HepG2 (cell line): ENCODE measurements around the gene CERT1. TPM values are rescaled to one million over a fixed set of nuclear protein-coding genes. Genes with fewer than 3 reads are reported as not detected.

Experiments used
- BRCA1 ChIP-seq: sonication (generic); formaldehyde crosslinking; IDR thresholded peaks from 2 replicates; pipeline ENCODE4 v1.4.0; 2020; ENCODE audit warnings: missing genetic modification reagents
- CBX1 ChIP-seq: IDR thresholded peaks from one replicate; pipeline ENCODE4 v1.6.1; 2016; ENCODE audit warnings: antibody characterized with exemption, low read depth
- GTF3A ChIP-seq: sonication (generic); formaldehyde crosslinking; conservative IDR thresholded peaks from 2 replicates; pipeline ENCODE4 v1.4.0; 2020; ENCODE audit warnings: mild to moderate bottlenecking, missing genetic modification reagents
- GZF1 ChIP-seq: sonication (generic); formaldehyde crosslinking; IDR thresholded peaks from 2 replicates; pipeline ENCODE4 v1.5.1; 2020; ENCODE audit warnings: mild to moderate bottlenecking, missing genetic modification reagents
- HOXA9 ChIP-seq: sonication (generic); formaldehyde crosslinking; IDR thresholded peaks from 2 replicates; pipeline ENCODE4 v1.8.1; 2022; ENCODE audit warnings: missing genetic modification reagents, mild to moderate bottlenecking, moderate library complexity, borderline replicate concordance
- KLF11 ChIP-seq: IDR thresholded peaks from 2 replicates; pipeline ENCODE4 v1.6.1; 2016; ENCODE audit warnings: missing compliant biosample characterization
- MYC ChIP-seq: sonication (generic); formaldehyde crosslinking; IDR thresholded peaks from 2 replicates; pipeline ENCODE4 v1.9.0; 2021; ENCODE audit warnings: missing genetic modification reagents, borderline replicate concordance
- NONO ChIP-seq, 2 experiments: fragments of 450-650 bp in 1 of 2; sonication (generic) in 1 of 2; formaldehyde crosslinking in 1 of 2; IDR thresholded peaks in 1 of 2; conservative IDR thresholded peaks in 1 of 2; 2 replicates each; pipeline versions ENCODE4 v1.6.1 to v1.8.0; 2017 to 2022; ENCODE audit warnings: mild to moderate bottlenecking in 1 of 2, missing genetic modification reagents in 1 of 2, moderate library complexity in 1 of 2
- PRDM4 ChIP-seq: sonication (generic); formaldehyde crosslinking; IDR thresholded peaks from 2 replicates; pipeline ENCODE4 v1.9.0; 2021; ENCODE audit warnings: missing genetic modification reagents, borderline replicate concordance
- TGIF2 ChIP-seq: IDR thresholded peaks from 2 replicates; pipeline ENCODE4 v1.6.1; 2016; ENCODE audit warnings: control low read depth, missing compliant biosample characterization
- YY1 ChIP-seq: IDR thresholded peaks from 2 replicates; pipeline ENCODE4 v1.6.1; 2011; ENCODE audit warnings: low read length, low read depth, moderate library complexity, mild to moderate bottlenecking; ENCODE audit not compliant: insufficient read depth, insufficient replicate concordance
- ZHX2 ChIP-seq, 2 experiments: sonication (generic) in 1 of 2; formaldehyde crosslinking in 1 of 2; IDR thresholded peaks; 2 replicates each; pipeline versions ENCODE4 v1.6.1 to v1.9.0; 2014 to 2022; ENCODE audit warnings: antibody characterized with exemption in 1 of 2, borderline replicate concordance in 1 of 2, inconsistent platforms in 1 of 2, low read depth in 1 of 2, missing genetic modification reagents in 1 of 2
- ZNF839 ChIP-seq: sonication (generic); formaldehyde crosslinking; IDR thresholded peaks from 2 replicates; pipeline ENCODE4 v1.4.0; 2020; ENCODE audit warnings: missing genetic modification reagents, mild to moderate bottlenecking, borderline replicate concordance
- ZSCAN21 ChIP-seq: sonication (generic); formaldehyde crosslinking; IDR thresholded peaks from 2 replicates; pipeline ENCODE4 v1.8.0; 2022; ENCODE audit warnings: mild to moderate bottlenecking, missing genetic modification reagents, moderate library complexity, borderline replicate concordance
- polyA plus RNA-seq, 8 experiments: library from polyadenylated mRNA; depleted of rRNA in 3 of 8; stranded (reverse) in 7 of 8; unstranded in 1 of 8; fragments of >200 nt; fragmentation: Illumina TruSeq in 4 of 8; extraction: Trizol in 4 of 8; gene quantifications; 2 replicates each; pipeline versions ENCODE4 v1.2.1 to v1.2.3, GENCODE V29; 2011 to 2016; ENCODE audit warnings: low read depth in 4 of 8, missing spikeins in 1 of 8, mixed read lengths in 1 of 8; ENCODE audit not compliant: insufficient read depth in 1 of 8
- total RNA-seq, 5 experiments: library from RNA; depleted of rRNA; stranded (reverse); fragments of >200 nt; fragmentation: Illumina TruSeq; extraction: Trizol; gene quantifications; 2 replicates each; pipeline ENCODE4 v1.2.3, GENCODE V29; 2016; ENCODE audit warnings: low read depth in 1 of 5
- TF ChIP-seq, protein P1 (sequence below): sonication (generic); formaldehyde crosslinking; IDR thresholded peaks from 2 replicates; pipeline ENCODE4 v1.8.0; 2022; ENCODE audit warnings: low read depth, missing genetic modification reagents
- TF ChIP-seq, protein P2 (sequence below): IDR thresholded peaks from 2 replicates; pipeline ENCODE4 v1.6.1; 2016; ENCODE audit warnings: mild to moderate bottlenecking

CERT1 gene
- total and polyA plus RNA-seq, 2 of the 13 experiments (the other 11 are each of a cell fraction or from before 2014, with no cell fraction given) = 8.2 to 12.7 TPM

- peak; percentile 59; the same call in 1 of the 2 replicates for TF ChIP-seq HOXA9 (CRISPR knock-in tag)
- TF ChIP-seq, protein P1, sequence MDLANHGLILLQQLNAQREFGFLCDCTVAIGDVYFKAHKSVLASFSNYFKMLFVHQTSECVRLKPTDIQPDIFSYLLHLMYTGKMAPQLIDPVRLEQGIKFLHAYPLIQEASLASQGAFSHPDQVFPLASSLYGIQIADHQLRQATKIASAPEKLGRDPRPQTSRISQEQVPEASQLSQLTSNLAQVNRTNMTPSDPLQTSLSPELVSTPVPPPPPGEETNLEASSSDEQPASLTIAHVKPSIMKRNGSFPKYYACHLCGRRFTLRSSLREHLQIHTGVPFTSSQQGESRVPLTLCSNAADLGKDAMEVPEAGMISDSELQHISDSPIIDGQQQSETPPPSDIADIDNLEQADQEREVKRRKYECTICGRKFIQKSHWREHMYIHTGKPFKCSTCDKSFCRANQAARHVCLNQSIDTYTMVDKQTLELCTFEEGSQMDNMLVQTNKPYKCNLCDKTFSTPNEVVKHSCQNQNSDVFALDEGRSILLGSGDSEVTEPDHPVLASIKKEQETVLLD (CRISPR knock-in tag) = 0 out of 2 replicates have a peak, but pooled peaks have one; percentile 42
- peak; percentile 43; the same call in 1 of the 2 replicates for TF ChIP-seq KLF11 (CRISPR knock-in tag)
- TF ChIP-seq ZSCAN21 (CRISPR knock-in tag) = peak; percentile 92; the same call in 1 of the 2 replicates
- TF ChIP-seq NONO (IDR thresholded peaks at IDR 0.05) = no peak
- TF ChIP-seq NONO (CRISPR knock-in tag; conservative IDR thresholded peaks at IDR 0.05) = peak; percentile 96
- TF ChIP-seq GZF1 (CRISPR knock-in tag) = 0 out of 2 replicates have a peak, but pooled peaks have one; percentile 12
- TF ChIP-seq CBX1 = peak; percentile 92
- TF ChIP-seq, protein P2, sequence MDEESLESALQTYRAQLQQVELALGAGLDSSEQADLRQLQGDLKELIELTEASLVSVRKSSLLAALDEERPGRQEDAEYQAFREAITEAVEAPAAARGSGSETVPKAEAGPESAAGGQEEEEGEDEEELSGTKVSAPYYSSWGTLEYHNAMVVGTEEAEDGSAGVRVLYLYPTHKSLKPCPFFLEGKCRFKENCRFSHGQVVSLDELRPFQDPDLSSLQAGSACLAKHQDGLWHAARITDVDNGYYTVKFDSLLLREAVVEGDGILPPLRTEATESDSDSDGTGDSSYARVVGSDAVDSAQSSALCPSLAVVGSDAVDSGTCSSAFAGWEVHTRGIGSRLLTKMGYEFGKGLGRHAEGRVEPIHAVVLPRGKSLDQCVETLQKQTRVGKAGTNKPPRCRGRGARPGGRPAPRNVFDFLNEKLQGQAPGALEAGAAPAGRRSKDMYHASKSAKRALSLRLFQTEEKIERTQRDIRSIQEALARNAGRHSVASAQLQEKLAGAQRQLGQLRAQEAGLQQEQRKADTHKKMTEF = peak; percentile 90
- TF ChIP-seq TGIF2 = peak; percentile 65
- TF ChIP-seq GTF3A (CRISPR knock-in tag) = peak; percentile 94
- peak; percentile 70; the same call in 1 of the 2 replicates for TF ChIP-seq ZHX2 (IDR thresholded peaks at IDR 0.05; ENCODE audit: low read depth)
- peak; percentile 28; the same call in 1 of the 2 replicates for TF ChIP-seq ZHX2 (CRISPR knock-in tag; IDR thresholded peaks at IDR 0.05; ENCODE audit: borderline replicate concordance)
- no peak for TF ChIP-seq PRDM4
- TF ChIP-seq MYC (CRISPR knock-in tag) = peak; percentile 90
- TF ChIP-seq BRCA1 (CRISPR knock-in tag) = 0 out of 2 replicates have a peak, but pooled peaks have one; percentile 30
- TF ChIP-seq YY1 = peak; percentile 79
- peak; percentile 75; the same call in 1 of the 2 replicates for TF ChIP-seq ZNF839 (CRISPR knock-in tag)
Measured at GRCh38 chr5:75336615-75337336, 174.7 kb downstream of the CERT1 start, which contains the start of gene HMGCR (continued).
